Hindlimb muscle (tissue), 1 donor: ENCODE results near the gene ANXA6. TPM values are rescaled to one million over a fixed set of nuclear protein-coding genes. Genes with fewer than 3 reads are reported as not detected.
"Not testable (repeated sequence)": the region's sequence is repeated elsewhere in the genome, so short reads cannot be mapped to it uniquely, and the experiment has no call there.

Experiments
- DNase-seq: peaks from one replicate; pipeline ENCODE4 v3.0.0-alpha.2; 2013
- polyA plus RNA-seq: library from polyadenylated mRNA; unstranded; fragments of 120-200 nt; gene quantifications from one replicate; pipeline ENCODE4 v1.2.1, GENCODE V29; 2013; ENCODE audit not compliant: insufficient read length

Gene ANXA6
- polyA plus RNA-seq = 380 TPM

- DNase-seq = peak; percentile 90
These were observed at the start of gene ANXA6 for GRCh38 chr5:151157426-151158286. TSS of gene ANXA6 (minus strand) at chr5:151157779. CDS start at chr5:151147901, 9,878 bp downstream.

- no peak for DNase-seq
These were observed 47.8 kb upstream of the ANXA6 start for GRCh38 chr5:151205411-151205810.

DNA sequence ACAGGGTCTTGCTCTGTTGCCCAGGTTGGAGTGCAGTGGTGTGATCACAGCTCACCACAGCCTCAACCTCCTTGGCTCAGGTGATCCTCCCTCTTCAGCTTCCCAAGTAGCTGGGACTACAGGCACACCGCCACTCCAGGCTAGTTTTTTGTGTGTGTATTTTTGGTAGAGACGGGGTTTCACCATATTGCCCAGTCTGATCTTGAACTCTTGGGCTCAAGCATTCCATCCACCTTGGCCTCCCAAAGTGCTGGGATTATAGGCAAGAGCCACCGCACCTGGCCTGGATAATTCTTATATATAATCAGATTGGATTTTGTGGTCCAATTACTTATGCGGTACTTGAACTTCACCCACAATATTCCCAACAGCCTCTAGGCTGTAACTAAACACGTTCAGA is 46.5 kb upstream of the ANXA6 start:
- no peak for DNase-seq

DNA sequence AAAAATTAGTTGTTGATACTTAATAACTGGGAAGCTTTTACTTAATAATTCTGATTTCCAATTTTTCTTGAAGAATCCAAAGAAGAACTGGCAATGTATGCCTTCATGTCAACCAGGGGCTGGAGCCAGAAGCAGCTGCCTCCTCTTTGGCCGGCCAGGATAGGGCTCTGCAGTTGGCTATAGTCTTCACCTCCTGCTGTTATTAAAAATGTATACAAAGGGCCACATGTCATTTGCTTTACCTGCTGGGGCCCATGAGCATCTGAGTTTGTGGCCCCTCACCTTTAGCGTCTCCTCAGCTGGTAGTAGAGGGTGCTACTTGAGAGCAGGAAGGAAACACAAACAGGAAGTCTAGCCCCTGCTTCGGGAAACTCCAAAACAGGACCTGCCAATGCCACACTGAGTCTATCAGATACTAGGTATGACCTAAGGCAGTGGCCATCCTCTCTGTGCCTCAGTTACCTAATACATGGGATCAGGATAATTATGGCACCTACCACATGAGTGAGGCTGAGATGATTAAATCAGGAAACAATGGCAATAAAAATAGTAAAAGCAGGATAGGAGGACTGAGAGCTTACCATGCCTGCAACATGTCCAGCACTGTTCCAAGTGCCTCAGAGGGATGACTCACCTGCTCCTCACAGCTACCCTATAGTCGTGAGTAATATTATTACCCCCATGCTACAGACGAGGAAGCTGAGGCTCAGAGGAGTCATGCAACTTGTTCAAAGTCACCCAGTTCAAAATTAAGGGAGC is 45.0 kb upstream of the ANXA6 start:
- no peak for DNase-seq

DNA sequence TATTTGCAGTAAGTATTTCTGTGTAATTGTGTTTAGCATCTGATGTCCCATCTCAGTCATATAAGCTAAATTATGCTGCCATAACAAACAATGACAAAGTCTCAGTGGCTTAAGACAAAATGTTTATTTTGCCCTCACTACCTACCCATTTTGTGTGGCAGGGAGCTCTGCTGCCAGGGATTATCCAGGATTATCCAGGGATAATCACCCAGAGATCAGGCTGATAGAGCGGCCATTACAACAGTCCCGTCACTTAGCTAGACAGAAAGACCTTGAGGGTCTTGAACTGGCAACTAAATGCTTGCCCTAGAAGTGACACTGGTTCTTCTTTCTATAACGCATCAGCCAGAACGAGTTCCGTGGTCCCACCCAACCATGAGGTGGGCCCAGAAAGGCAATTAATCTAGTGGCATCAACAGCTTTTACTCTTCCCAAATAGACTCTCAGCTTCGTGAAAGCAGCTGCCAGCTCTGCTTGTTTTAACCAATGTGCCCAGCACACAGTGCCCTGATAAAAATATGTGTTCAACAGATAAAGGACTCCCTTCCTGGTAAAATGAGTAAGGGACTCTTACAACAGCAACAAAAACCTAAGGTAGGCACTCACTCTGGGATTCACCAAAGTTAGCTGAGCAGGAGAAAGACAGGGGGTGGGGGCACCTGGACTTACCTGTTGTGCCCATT is 43.5 kb upstream of the ANXA6 start:
- no peak for DNase-seq

DNA sequence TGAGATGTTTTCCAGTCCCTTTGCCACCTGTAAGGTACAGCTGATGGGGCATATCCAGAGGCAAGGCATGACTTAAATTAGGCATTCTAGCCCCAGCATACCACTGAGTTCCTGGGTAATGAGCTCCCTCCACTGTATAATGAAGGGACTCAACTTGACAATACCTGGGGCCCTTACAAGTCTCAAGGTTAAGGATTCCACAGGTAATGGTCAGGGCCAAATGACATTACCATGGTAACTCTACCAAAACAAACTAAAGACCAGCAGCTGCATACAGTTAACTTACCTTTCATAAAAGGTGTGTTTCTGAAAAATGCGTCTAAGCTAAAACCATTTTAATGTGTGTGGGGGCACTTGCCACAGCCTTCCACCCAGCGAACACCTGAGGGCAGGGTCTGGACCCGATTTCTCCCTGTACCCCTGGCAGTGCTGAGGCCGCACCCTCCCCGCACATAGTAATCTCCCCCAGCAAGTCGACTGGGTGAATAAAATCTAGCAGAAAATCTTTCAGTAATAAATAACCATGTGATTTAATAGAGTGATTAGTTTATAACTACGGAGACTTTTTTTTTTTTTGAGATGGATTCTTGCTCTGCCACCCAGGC is 42.1 kb upstream of the ANXA6 start:
- no peak for DNase-seq

GRCh38 chr5:151198861-151199260 is 41.3 kb upstream of the ANXA6 start:
- no peak for DNase-seq

- not testable (repeated sequence) for DNase-seq
These were observed 39.7 kb upstream of the ANXA6 start for GRCh38 chr5:151197291-151197600.

GRCh38 chr5:151196556-151197290 is 39.1 kb upstream of the ANXA6 start:
- no peak for DNase-seq

DNA sequence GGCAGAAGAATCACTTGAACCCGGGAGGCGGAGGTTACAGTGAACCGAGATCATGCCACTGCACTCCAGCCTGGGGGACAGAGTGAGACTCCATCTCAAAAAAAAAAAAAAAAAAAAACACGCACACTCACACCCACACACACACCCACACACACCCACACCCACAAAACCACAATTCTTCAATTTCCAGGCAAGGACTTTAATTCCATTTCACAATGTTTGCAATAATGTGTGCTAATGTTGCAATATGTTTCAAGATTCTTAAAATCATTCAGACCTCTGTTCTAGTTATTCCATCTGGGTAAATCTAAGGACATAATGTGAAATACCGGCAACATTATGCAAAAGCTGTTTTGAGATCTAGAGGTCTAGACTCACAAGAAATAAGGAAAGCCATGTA is 38.0 kb upstream of the ANXA6 start:
- DNase-seq = no peak

- no peak for DNase-seq
These were observed 35.0 kb upstream of the ANXA6 start for GRCh38 chr5:151192626-151193025.

- DNase-seq = no peak
These were observed 34.1 kb upstream of the ANXA6 start for GRCh38 chr5:151191661-151192060.

GRCh38 chr5:151189151-151189550 is 31.6 kb upstream of the ANXA6 start:
- no peak for DNase-seq

DNA sequence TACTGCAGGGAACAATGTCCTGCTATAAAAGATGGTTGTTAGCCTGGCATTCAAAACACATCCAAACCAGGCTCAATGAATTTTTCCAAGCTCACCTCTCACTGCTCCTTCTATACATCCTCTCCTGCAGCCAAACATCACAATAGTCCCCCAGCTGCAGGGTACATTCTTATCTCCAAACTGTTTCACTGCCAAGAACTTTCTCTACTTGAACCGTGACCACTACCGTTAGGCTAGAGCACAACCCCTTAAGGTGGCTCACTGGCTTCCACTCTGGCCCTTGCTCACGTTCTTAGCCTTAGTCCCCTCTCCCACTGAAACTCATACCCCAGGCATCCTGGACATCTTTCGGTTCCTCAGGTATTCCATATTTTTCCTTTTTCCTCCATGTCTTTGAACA is 29.0 kb upstream of the ANXA6 start:
- no peak for DNase-seq

DNA sequence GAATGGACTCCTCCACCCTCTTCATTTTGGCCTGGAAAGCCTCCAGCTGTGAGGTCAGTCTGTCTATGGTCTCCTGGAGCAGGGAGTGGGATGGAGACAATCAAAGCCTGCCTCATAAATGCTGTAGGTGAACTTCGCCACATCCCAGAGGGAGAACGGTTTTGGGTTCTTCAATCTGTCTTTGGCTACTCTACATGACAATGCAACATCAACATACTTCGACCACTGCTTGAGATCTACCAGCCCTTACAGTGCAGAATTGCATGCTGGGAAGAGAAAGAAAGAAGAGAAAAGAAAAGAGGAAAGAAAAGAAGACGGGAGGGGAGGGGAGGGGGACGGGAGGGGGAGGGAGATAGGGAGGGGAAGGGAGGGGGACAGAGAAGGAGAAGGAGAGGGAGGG is 28.5 kb upstream of the ANXA6 start:
- no peak for DNase-seq

DNA sequence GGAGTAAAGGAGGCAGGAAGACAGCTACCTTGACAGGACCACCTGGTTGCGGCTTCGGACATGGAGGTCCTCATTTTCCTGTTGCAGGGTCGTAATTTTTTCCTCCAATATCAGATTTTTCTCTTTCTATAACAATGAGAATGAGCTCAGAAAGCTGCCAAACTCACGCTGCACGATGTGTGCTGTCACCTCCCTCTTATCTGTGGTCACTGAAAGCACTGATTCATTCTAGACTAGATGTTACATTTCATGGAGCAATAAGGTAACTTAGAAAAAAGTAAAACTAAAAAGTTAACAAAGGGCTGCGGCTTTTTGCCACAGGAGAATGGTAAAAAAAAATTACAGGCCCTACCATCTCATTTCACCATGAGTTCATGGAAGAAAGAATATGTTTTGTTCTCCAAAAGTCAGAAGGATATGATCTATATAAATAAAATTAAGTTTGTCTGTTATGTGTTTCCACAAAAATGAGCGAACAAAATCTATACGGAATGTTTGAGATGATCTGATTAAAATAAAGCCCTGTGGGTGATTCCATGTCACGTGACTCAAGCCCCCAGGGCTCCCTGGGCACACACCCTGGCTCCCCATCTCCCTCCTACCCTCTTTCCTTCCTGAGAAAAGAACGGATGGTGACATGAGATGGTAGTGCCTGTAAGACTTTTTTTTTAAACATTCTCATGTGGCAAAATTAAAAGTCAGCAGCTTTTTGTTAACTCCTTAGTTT is 26.9 kb upstream of the ANXA6 start:
- no peak for DNase-seq

DNA sequence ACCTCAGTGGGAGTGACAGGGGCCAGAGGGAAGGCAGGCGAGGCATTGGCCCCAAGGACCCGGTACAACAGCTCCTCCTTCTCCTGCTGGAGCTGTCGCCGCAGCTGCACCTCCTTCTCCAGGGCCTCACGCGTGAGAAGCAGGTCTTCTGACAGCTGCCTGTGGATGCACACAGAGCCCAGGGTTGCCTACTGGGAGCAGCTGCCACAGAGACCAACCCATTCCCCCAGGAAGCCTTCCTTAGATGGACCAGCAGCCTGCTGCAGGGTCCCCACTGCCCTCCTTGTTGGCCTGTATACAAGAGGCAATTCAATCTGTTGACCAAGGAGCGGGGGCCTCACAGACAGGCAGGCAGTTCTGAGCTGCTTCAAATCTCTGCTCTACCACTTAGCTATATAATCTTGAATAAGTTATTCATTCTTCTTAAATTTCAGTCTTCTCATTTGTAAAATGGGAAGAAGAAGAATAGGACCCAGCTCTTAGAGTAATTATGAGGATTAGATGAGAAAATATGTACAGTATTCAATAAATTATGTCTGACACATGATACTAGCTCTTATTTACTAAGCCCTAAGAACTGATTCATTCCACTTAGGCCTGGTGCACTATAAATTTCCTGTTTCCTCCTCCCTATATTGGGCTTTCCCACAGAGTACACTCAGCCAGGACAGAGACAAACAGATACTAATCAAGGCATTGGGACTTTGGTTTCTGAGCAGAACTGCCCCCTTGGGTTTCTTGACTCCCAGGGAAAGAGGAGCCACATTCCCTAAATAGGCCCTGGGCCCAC is 26.1 kb upstream of the ANXA6 start:
- DNase-seq = no peak

DNA sequence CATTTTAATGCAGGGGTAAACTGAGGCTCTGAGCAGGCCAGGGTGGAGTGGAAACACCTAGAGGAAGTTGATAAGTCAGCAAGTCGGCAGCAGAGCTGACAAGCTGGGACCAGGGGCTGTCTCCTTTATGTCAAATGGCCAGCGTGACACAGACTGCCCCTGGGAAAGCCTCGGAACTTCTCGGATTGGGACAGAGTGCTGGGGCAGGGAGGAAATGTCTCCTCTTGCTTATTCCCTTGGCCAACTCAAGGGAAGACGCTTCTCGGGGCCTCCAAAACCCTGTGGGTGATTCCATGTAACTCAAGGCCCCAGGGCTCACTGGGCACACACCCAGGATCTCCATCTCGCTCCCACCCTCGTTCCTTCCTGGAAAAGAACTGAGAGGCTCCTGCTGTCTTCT is 25.4 kb upstream of the ANXA6 start:
- DNase-seq = no peak

- DNase-seq = no peak
These were observed 24.9 kb upstream of the ANXA6 start for GRCh38 chr5:151182524-151182900.

DNA sequence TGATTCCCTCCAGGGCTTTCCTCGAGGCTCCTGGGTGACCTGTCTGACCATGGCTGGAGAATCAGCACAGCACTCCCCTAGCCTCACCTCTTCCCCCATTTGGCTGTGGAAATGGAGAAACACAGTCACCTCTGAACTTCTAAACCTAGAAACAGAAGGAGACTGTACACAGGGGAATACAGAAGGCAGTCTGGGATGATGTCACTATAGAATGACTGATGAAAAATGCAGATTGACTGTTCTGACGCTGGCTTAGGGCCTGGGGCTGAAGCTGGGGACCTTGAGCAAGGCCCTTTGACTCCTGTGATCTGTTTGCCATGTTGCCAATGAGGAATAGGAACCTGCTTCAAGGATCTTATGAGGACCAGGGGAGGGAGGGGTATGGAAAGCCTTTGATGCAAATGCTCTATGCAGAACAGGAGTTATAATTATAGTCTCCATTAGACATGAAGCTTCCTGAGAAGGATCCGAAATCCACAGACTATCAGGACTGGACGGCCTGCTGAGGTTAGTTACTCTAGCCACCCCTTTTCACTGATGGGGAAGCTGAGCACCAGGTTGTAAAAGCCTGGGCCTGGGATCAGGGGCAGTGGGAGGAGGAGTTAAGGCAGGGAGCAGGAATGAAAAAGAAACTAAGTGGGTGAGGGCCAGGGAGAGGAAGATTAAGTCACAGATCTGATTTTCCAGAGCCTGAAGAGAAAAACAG is 24.4 kb upstream of the ANXA6 start:
- no peak for DNase-seq
